Transverse colon (tissue), 4 donors: Measurements from ENCODE around the gene NPM1. TPM values are rescaled to one million over a fixed set of nuclear protein-coding genes. Genes with fewer than 3 reads are reported as not detected.

Experiments used
- DNase-seq: peaks from one replicate; pipeline ENCODE4 v3.0.0-alpha.2; 2019
- H3K27ac ChIP-seq, 4 donors: fragments of 200-600 bp; sonication (generic); 2 replicates each; pipeline ENCODE4 v1.5.1; 2016 to 2018; ENCODE audit warnings: inconsistent platforms in 4 of 4
- H3K27me3 ChIP-seq: fragments of 200-600 bp; sonication (generic); 2 replicates; pipeline ENCODE4 v1.5.1; 2017; ENCODE audit warnings: inconsistent platforms
- H3K36me3 ChIP-seq, 4 donors: fragments of 200-600 bp; sonication (generic); 2 replicates each; pipeline ENCODE4 v1.5.1; 2017 to 2019; ENCODE audit warnings: inconsistent platforms in 4 of 4
- H3K4me1 ChIP-seq, 4 donors: fragments of 200-600 bp; sonication (generic); 2 replicates each; pipeline ENCODE4 v1.5.1; 2017 to 2020; ENCODE audit warnings: inconsistent platforms in 4 of 4
- H3K4me3 ChIP-seq, 4 donors: fragments of 200-600 bp; sonication (generic); 1 replicate in 1 of 4; 2 replicates in 3 of 4; pipeline versions ENCODE4 v1.5.1 to v1.6.1; 2017 to 2019; ENCODE audit warnings: inconsistent platforms in 4 of 4
- H3K9me3 ChIP-seq, 2 donors: fragments of 200-600 bp; sonication (generic); 2 replicates each; pipeline ENCODE4 v1.5.1; 2017 to 2019; ENCODE audit warnings: inconsistent platforms in 2 of 2
- CTCF ChIP-seq, 5 experiments: fragments of 200-600 bp in 3 of 5; fragments of 450-650 bp in 2 of 5; sonication (generic) in 3 of 5; IDR thresholded peaks; 1 replicate in 2 of 5; 2 replicates in 3 of 5; pipeline ENCODE4 v1.5.1; 2016 to 2017; ENCODE audit warnings: antibody characterized with exemption in 5 of 5, inconsistent platforms in 3 of 5, mild to moderate bottlenecking in 2 of 5, moderate library complexity in 1 of 5
- EP300 ChIP-seq: sonication (generic); formaldehyde crosslinking; IDR thresholded peaks from one replicate; pipeline ENCODE4 v1.6.1; 2017; ENCODE audit warnings: antibody characterized with exemption, low read depth
- POLR2A ChIP-seq: fragments of 450-650 bp; IDR thresholded peaks from one replicate; pipeline ENCODE4 v1.6.1; 2016; ENCODE audit warnings: antibody characterized with exemption, mild to moderate bottlenecking, moderate library complexity
- POLR2AphosphoS5 ChIP-seq, 3 donors: sonication (generic); formaldehyde crosslinking; IDR thresholded peaks; one replicate each; pipeline ENCODE4 v1.6.1; 2016; ENCODE audit warnings: antibody characterized with exemption in 3 of 3
- WGBS, 2 donors: methylation state at CpG; one replicate each; pipeline ENCODE4 v1.1.5; 2018; ENCODE audit warnings: low coverage in 1 of 2; 5-methylcytosine and 5-hydroxymethylcytosine counted together
- in situ Hi-C, 4 donors: fragments of 200-750 bp; cut with MboI; loops; one replicate each; pipeline versions ENCODE4 v1.15.0 to v1.15.1; 2017; ENCODE audit warnings: low sequenced_read_pairs in 3 of 4, low pct_ligation_motif_present in 1 of 4, low pct_unique_long_range_greater_than_20kb in 1 of 4
- intact Hi-C: fragments of 100-400 bp; cut with DNase I; formaldehyde crosslinking; loops from one replicate; pipeline ENCODE4 v1.15.1; 2023; ENCODE audit warnings: low total_unique reads
- total RNA-seq, 4 donors: library from RNA; depleted of rRNA; stranded (reverse); fragments of >200 nt; gene quantifications; one replicate each; pipeline ENCODE4 v1.1.0, GENCODE V29; 2016

NPM1 gene
- total RNA-seq, 4 donors from 2014 or later: 279 to 2,349 (median 380) TPM

- intact Hi-C loops: no loop called here
- peaks cover 16% of the 10 kb centered on the region for H3K27me3 ChIP-seq
- H3K36me3 ChIP-seq: no peaks in the 10 kb centered on the region
- WGBS, 2 donors: 98 to 100% methylated on average over 2 of the region's 2 CpGs
- H3K4me1 ChIP-seq: peaks cover 0 to 10% (median 6%) of the 10 kb centered on the region in 4 donors
- no peak for TF ChIP-seq CTCF (IDR thresholded peaks at IDR 0.05)
- TF ChIP-seq EP300: no peak
- TF ChIP-seq POLR2AphosphoS5 (IDR thresholded peaks at IDR 0.05): no peak
- TF ChIP-seq POLR2A: no peak
- H3K4me3 ChIP-seq: no peak overlapping the region
- no peaks in the 10 kb centered on the region for H3K9me3 ChIP-seq
- in situ Hi-C loops: no loop called here
- no peak overlapping the region for H3K27ac ChIP-seq
- DNase-seq: no peak
These were observed 66.3 kb downstream of the NPM1 start for GRCh38 chr5:171453988-171454387.

DNA sequence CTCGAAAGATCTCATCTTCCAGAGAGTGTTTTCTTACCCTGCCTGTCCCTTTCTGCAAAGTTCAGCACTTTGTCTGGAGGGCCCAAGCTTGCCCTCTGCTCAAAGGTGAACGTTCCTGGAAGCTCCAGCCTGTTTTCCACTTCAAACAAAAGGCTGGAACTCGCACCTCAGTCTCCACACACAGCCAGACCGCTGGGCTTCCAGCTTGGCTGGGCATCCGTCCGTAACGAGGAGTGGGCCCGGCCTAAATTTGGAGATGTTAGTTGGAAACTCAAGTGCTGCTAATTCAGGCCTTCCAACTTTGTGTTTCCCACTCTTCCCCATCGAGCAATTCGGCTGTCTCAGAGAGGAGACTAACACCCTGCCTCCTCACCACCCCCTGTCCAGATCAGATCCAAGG is 66.9 kb downstream of the NPM1 start:
- Histone ChIP-seq H3K36me3 (no peaks in the 10 kb centered on the region), H3K4me1 (peaks cover 0 to 10% (median 6%) of the 10 kb centered on the region in 4 donors), H3K4me3 (no peak overlapping the region), H3K27ac (no peak overlapping the region), H3K9me3 (no peaks in the 10 kb centered on the region), H3K27me3 (peaks cover 16% of the 10 kb centered on the region)
- TF ChIP-seq CTCF (IDR thresholded peaks at IDR 0.05): no peak
- TF ChIP-seq EP300: no peak
- 73 to 100% methylated on average over 1 to 10 of the region's 10 CpGs for WGBS, 2 donors
- in situ Hi-C loops: no loop called here
- intact Hi-C loops: no loop called here
- no peak for DNase-seq

DNA sequence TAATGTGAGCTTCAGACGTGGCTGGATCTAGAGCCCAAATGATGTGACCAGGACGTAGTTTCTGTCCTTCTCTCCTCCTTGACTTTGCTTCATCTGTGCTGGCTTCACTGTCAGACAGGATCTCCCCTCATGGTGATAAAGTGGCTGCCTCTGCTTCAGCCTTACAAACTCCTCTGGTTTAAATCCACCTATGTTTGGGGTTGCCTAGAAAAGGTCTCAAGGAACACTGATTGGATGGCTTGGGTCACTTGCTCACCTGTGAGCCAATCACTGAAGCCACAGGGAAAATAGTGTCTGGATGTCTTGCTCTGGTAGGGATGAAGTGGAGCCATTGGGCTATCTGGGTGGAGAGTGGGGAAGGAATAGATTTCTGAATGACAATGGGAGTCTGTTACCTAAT is 67.9 kb downstream of the NPM1 start:
- Histone ChIP-seq H3K27me3 (peaks cover 12% of the 10 kb centered on the region), H3K4me3 (no peak overlapping the region), H3K36me3 (no peaks in the 10 kb centered on the region), H3K27ac (no peak overlapping the region), H3K4me1 (peaks cover 0 to 10% (median 6%) of the 10 kb centered on the region in 4 donors), H3K9me3 (no peaks in the 10 kb centered on the region)
- DNase-seq: no peak
- in situ Hi-C loops: no loop called here
- intact Hi-C loops: no loop called here
- WGBS, 2 donors: 60% methylated on average over 2 of the region's 2 CpGs; no CpG with 5 or more reads in 1 of the 2 donors
- TF ChIP-seq EP300 (no peak), POLR2A (no peak), POLR2AphosphoS5 (IDR thresholded peaks at IDR 0.05) (no peak), CTCF (IDR thresholded peaks at IDR 0.05) (no peak)

- 93 to 94% methylated on average over 10 to 25 of the region's 25 CpGs for WGBS, 2 donors
- TF ChIP-seq POLR2A (no peak), CTCF (IDR thresholded peaks at IDR 0.05) (no peak), POLR2AphosphoS5 (IDR thresholded peaks at IDR 0.05) (no peak), EP300 (no peak)
- intact Hi-C loops: no loop called here
These were observed 69.7 kb downstream of the NPM1 start for GRCh38 chr5:171457208-171457981.

More at GRCh38 chr5:171457208-171457981, 69.7 kb downstream of the NPM1 start:
- Histone ChIP-seq H3K9me3 (no peaks in the 10 kb centered on the region), H3K36me3 (no peaks in the 10 kb centered on the region), H3K27me3 (no peaks in the 10 kb centered on the region), H3K4me1 (no peaks in the 10 kb centered on the region), H3K27ac (no peak overlapping the region), H3K4me3 (no peak overlapping the region)
- no peak for DNase-seq
- in situ Hi-C loops: no loop called here
